ENCODE data around the gene SYT1.
"Not testable (repeated sequence)": the region's sequence is repeated elsewhere in the genome, so short reads cannot be mapped to it uniquely, and the experiment has no call there.

Gene SYT1

DNA sequence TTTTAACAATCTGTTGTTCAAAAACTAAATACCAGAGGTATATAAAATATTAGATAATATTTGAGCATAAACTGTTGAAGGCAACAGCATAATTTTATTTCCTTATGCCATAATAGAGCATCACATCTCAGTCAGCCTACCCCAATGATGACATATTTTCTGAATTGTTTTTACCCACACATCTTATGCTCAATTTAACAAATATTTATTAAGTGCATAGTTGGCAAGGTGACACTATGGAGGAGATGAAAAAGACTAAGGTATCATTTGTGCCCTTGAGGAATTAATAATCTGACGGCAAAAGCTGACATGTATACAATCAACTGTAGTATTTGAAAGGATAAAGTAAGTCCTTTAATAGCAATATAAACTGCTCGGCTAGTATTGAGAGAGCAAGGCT, 102.4 kb downstream of the SYT1 start:
- no peak for DNase-seq (ENCODE audit: low read depth)

DNA sequence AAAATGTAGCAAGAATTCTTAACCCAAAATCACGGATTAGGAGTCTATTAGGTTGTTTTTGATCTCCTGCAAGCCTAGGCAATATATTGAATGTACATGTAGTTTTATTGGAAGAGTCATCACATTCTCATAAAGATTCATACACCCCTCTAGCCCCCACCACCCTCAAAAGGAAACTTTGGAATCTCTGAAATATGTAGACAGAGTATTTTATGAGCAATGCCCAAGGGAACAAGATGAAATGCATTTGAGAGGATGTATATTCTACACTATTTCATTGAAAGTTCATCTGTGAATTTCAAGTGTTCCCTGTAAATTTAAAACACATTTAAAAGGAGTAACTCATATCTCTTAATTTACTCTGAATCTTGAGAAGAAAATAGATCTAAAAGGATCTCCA, 103.7 kb downstream of the SYT1 start:
- no peak for DNase-seq (ENCODE audit: low read depth)

DNA sequence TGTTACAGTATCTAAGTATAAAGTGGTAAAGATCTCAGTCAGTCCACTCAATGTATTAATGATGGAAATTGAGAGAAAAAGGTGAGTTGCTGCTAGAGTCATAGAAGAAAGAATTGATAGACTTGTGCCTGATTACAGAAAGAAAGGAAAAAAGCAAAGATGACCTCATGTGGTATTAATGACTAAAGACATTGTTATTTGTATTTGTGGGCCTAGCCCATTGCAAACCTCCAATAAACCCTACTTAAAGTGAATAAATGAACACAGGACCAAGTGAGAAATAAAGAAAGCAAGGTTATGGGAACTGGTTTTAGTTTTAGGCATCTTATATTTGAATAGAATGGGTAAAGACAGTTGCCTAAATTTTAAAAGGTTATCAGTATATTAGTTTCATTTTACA, 105.5 kb downstream of the SYT1 start:
- DNase-seq (ENCODE audit: low read depth) = no peak

DNA sequence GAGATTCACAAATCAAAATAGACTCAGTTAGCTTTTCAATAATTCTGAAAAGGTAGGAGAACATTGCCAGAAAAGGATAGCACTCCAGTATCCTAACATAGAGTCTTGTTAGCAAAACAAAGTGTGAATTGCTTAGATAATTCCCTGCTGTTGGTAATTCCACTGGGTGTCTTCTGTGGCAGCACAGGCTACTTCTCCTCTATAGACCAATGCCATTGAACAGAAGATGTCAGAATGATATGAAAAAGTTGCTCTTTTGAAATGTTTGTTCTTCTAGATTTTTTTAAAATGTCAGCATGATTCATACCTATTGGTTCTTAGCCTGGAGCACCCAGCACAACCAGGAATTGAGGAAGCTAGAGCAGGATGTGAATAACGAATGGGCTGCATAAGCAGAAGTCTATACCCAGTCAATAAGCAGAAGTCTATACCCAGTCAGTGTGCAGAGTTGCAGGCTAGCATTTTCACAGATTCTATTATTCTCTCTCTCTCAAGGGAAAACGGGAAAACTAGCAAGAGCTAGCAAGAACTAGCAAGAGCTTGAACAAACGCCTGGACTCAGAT, 112.8 kb downstream of the SYT1 start:
- no peak for DNase-seq (ENCODE audit: low read depth)

GRCh38 chr12:78994168-78994791, 129.7 kb downstream of the SYT1 start:
- no peak for DNase-seq (ENCODE audit: low read depth)

- DNase-seq (ENCODE audit: low read depth) = no peak
Measured at GRCh38 chr12:79000501-79000900, 135.9 kb downstream of the SYT1 start.

DNA sequence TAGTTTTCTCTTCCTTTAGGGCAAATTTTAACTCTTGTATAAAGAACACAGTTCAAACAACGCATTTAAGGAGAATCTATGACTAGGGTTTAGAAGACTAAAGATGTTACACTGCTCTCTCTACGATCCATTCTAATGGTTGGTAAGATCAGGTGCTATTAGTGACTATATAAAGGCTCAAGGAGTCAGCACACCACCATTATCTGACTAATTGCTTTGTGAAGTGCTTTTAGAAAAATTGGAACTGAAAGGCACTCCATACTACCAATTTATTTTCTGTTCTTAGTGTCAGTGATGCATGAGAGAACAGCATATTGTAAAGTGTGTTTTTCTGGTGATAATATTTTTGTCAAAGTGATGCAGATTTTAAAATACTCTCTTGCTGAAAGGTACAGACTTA, 136.8 kb downstream of the SYT1 start:
- no peak for DNase-seq (ENCODE audit: low read depth)

DNA sequence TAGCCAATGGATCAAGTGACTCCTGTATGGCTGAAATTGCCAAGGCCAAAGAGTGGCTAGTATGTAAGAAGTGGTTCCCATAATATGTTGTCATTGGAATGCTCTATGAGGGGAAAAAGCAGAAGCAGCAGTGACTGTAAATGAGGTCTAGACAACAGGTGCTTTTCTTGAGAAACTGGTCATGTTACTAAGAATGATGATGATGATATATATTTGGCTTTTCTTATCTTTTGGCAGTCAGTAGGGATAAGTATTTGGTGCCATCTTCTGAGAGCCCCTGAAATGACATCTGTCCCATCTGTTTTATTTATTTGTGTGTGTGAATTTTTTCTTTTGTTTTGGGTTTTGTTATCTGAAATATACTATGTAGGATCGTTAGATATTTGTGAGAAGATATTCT, 141.7 kb downstream of the SYT1 start:
- DNase-seq (ENCODE audit: low read depth) = no peak

DNA sequence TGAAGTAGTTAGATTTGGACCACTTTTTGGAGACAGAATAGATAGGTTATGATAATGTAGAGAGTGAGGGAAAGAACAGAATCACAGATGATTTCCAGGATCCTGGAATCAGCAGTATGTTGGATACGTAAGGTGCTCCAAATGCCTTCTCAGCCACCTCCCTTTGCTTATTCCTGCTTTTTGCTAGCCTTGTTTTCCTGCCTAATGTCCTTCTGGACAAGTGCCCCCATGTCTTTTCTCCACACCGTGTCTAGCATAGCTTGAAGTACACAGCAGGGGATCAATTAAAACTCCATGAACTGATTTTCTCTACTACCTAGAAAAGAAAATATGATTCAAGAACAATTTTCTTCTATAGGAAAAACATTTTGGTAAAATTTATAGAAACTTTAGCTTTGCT, 144.0 kb downstream of the SYT1 start:
- DNase-seq (ENCODE audit: low read depth) = no peak

- DNase-seq (ENCODE audit: low read depth) = no peak
Measured at GRCh38 chr12:79012636-79013035, 148.1 kb downstream of the SYT1 start.

- no peak for DNase-seq (ENCODE audit: low read depth)
Measured at GRCh38 chr12:79016181-79016580, 151.6 kb downstream of the SYT1 start.

- DNase-seq (ENCODE audit: low read depth) = no peak
Measured at GRCh38 chr12:79019672-79020071, 155.1 kb downstream of the SYT1 start.

- DNase-seq (ENCODE audit: low read depth) = no peak
Measured at GRCh38 chr12:79020106-79020505, 155.5 kb downstream of the SYT1 start.

GRCh38 chr12:79021021-79021420, 156.4 kb downstream of the SYT1 start:
- DNase-seq (ENCODE audit: low read depth) = no peak

GRCh38 chr12:79023261-79023660, 158.7 kb downstream of the SYT1 start:
- no peak for DNase-seq (ENCODE audit: low read depth)

DNA sequence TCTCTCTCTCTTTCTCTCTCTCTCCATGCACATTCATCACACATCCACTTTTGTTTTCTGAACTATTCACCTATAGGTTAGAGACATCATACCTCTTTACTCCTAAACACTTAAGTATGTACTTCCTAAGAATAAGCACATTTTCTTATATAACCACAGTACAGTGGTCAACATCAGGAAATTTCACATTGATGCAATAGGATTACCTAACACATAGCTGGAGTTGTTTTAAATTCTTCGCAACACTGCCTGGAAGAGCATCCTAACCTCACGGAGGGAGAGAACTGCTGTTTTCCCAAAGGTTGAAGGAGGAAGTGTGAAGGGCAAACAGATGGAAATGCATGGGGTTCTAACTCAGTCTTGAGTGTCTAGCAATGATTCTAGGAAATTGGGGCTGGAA, 159.2 kb downstream of the SYT1 start:
- DNase-seq (ENCODE audit: low read depth) = no peak

DNA sequence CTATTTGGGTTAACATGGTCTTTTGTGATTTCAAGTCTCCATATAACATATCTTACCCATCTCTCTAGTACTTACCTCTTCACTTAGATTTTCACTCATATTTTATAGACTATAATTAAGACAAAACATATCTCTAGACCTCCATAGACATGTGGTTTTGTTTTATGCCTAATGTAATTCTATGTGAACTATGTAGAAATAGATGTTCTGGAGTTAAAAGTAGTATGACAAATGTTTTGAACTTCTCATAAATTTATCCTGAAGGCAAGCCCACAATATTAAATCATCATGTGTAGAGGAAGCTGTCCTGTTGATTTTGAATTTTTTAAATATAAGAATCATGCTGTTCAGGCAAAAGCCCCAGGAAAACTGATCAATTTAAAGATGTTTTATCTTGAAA, 169.2 kb downstream of the SYT1 start:
- no peak for DNase-seq (ENCODE audit: low read depth)

DNA sequence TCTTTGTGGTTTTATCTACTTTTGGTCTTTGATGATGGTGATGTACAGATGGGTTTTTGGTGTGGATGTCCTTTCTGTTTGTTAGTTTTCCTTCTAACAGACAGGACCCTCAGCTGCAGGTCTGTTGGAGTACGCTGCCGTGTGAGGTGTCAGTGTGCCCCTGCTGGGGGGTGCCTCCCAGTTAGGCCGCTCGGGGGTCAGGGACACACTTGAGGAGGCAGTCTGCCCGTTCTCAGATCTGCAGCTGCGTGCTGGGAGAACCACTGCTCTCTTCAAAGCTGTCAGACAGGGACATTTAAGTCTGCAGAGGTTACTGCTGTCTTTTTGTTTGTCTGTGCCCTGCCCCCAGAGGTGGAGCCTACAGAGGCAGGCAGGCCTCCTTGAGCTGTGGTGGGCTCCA, 180.2 kb downstream of the SYT1 start:
- DNase-seq (ENCODE audit: low read depth) = not testable (repeated sequence)

DNA sequence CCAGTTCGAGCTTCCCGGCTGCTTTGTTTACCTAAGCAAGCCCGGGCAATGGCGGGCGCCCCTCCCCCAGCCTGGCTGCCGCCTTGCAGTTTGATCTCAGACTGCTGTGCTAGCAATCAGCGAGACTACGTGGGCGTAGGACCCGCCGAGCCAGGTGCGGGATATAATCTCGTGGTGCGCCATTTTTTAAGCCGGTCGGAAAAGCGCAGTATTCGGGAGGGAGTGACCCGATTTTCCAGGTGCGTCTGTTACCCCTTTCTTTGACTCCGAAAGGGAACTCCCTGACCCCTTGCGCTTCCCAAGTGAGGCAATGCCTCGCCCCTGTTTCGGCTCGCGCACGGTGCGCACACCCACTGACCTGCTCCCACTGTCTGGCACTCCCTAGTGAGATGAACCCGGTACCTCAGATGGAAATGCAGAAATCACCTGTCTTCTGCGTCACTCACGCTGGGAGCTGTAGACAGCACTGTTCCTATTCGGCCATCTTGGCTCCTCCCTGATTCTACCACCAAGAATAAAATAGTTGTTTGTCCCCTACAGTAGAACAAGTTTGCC, 180.7 kb downstream of the SYT1 start:
- not testable (repeated sequence) for DNase-seq (ENCODE audit: low read depth)

GRCh38 chr12:79046021-79046420, 181.4 kb downstream of the SYT1 start:
- DNase-seq (ENCODE audit: low read depth) = no peak

DNA sequence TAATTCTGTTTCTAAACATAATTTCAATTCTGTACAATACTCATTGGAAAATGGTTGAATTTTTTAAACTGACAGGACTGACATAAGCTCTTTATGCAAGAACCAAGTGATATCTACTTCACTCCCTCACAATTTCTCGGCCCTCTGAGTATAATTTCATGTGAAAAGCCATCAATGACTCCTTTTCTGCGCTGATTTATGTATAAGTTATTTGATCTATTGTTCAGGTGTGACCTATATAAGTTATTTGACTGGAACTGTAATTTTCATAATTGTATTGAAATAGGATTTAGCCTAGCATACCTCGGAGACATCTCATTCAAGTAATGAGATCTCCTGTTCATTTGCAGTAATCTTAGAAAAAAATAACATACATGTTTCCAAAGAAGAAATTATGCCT, 184.4 kb downstream of the SYT1 start:
- DNase-seq (ENCODE audit: low read depth) = no peak

- DNase-seq (ENCODE audit: low read depth) = no peak
Measured at GRCh38 chr12:79053394-79053793, 188.8 kb downstream of the SYT1 start.

DNA sequence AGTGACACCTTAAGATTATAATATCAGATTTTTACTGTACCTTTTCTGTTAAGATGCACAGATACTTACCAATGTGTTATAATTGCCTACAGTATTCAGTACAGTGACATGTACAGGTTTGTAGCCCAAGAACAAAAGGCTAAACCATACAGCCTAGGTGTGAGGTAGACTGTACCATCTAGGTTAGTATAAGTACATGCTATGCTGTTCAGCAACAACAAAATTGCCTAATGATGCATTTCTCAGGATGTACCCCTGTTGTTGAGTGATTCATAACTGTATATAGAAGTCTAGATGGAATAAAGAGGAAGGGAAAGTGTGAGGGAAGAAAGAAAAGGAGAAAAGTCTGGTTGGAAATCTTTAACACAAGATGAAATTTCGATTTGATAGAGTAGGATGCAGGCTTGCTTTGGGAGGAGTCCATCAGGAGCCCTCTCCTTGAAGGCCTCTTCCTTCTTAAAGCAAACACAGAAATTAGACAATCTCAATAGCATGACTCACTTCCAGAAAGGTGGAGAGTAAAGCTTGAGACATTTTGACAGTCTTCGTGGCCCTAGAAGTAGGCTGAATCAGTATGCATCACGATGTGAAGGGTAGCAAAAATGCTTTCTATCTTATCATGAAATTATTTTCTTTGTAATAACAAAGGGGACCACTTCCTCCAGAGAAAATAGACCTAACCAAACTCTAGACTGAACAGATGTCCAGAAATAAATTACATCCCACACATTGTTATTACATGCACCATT, 191.5 kb downstream of the SYT1 start:
- DNase-seq (ENCODE audit: low read depth) = peak; percentile 87

Measured in non-pigmented ciliary epithelial cell (primary cell).